Kidney glomerular epithelial cell (primary cell): Measurements from ENCODE around the gene WNK1.

Experiments
- DNase-seq: peaks from one replicate; lab custom pipeline; 2025; lab: John Stamatoyannopoulos, UW

WNK1 gene

DNA sequence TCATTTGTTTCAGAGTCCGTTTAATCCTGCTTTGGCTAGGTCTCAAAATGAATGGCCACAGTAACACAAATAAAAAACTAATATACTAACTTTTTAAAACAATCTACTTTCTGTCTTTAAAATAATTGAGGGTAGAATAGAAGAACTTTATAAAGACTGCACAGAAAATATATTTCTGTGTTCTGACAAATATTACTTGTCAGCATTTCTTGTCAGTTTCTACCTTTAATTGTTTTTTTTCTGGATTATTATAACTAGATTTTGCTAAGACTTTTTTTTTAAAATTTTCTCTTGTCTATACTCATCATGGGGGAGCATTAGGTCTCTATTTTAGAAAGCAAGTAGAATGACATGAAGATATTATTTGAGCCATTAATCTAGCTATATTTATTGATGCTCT is 110.9 kb downstream of the WNK1 start:
- no peak for DNase-seq

DNA sequence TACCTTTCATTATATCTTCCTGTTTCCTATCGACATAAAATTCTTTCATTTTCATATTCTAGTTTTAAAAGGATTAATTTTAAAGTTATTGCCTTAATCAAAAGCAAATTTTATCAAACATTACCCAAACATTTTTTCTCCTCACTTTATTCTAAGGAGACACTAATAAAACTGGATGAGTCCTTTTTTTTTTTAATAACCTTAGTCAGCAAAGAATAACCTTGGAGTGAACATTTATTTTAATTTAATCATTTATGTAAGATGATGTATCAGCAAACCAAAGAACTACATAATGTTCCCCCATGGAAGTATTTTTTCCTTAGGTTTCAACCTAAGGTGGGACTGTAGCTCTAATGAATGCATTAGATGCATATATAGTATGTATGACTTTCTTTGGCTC is 113.2 kb downstream of the WNK1 start:
- no peak for DNase-seq

DNA sequence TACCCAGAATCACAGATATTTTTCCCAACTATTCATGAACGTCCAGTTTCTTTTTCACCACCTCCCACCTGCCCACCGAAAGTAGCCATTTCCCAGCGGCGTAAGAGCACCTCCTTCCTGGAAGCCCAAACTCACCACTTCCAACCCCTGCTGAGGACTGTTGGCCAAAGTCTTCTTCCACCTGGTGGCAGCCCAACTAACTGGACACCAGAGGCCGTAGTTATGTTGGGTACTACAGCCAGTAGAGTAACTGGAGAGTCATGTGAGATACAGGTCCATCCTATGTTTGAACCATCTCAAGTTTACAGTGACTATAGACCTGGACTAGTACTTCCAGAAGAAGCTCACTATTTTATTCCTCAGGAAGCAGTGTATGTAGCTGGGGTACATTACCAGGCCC is 115.5 kb downstream of the WNK1 start:
- DNase-seq, result no peak

DNA sequence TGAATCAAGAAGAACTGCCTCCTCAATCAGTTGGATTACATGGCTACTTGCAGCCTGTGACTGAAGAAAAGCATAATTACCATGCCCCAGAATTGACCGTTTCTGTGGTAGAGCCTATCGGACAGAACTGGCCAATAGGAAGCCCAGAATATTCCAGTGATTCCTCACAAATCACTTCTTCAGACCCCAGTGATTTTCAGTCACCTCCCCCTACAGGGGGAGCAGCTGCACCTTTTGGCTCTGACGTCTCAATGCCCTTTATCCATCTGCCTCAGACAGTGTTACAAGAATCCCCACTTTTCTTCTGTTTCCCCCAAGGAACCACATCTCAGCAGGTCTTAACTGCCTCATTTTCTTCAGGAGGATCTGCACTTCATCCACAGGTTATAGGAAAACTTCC is 116.3 kb downstream of the WNK1 start:
- no peak for DNase-seq

DNA sequence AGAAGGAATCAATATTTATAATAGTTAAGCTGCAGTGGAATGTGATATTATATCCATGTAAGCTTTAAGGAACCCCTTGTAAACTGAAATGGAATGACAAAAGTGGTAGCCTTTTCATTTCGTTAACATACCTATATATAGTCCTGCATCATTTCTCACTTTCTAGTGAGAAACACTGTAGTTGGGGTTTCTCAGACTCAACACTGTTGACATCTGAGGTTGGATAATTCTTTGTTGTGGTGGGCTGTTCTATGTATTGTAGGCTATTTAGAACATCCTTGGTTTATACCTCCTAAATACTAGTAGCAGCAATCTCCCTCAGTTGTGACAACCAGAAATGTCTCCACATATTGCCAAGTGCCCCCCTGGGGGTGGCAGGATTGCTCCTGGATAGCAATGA is 118.0 kb downstream of the WNK1 start:
- no peak for DNase-seq

DNA sequence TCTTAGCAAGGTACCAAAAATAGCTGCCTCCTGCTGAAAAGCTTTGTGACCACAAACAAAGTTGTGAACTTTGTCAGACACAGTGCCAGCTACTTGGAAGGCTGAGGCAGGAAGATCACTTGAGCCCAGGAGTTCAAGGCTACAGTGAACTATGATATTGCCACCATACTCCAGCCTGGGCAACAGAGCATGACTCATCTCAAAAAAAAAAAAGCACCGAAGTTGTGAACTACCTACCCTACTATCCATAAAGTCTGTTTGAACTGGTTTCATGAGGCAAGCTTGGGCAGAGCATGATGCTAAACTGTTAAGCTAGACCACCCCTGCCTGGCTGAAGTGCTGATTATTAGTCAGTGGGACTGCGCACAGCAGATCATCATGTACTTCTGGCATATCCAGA is 121.6 kb downstream of the WNK1 start:
- no peak for DNase-seq

DNA sequence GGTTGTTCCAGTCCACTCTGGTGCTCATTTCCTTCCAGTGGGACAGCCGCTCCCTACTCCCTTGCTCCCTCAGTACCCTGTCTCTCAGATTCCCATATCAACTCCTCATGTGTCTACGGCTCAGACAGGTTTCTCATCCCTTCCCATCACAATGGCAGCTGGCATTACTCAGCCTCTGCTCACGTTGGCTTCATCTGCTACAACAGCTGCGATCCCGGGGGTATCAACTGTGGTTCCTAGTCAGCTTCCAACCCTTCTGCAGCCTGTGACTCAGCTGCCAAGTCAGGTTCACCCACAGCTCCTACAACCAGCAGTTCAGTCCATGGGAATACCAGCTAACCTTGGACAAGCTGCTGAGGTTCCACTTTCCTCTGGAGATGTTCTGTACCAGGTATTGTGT is 127.3 kb downstream of the WNK1 start:
- no peak for DNase-seq

DNA sequence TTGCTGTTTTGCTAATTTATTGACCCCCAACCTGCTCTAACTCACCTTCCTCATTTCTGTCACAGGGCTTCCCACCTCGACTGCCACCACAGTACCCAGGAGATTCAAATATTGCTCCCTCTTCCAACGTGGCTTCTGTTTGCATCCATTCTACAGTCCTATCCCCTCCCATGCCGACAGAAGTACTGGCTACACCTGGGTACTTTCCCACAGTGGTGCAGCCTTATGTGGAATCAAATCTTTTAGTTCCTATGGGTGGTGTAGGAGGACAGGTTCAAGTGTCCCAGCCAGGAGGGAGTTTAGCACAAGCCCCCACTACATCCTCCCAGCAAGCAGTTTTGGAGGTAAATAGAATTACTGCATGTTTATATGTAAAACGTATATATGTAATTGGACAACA is 128.3 kb downstream of the WNK1 start:
- no peak for DNase-seq

DNA sequence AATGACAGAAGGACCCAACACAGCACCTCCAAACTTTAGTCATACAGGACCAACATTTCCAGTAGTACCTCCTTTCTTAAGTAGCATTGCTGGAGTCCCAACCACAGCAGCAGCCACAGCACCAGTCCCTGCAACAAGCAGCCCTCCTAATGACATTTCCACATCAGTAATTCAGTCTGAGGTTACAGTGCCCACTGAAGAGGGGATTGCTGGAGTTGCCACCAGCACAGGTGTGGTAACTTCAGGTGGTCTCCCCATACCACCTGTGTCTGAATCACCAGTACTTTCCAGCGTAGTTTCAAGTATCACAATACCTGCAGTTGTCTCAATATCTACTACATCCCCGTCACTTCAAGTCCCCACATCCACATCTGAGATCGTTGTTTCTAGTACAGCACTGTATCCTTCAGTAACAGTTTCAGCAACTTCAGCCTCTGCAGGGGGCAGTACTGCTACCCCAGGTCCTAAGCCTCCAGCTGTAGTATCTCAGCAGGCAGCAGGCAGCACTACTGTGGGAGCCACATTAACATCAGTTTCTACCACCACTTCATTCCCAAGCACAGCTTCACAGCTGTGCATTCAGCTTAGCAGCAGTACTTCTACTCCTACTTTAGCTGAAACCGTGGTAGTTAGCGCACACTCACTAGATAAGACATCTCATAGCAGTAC is 132.5 kb downstream of the WNK1 start:
- DNase-seq, result no peak

DNA sequence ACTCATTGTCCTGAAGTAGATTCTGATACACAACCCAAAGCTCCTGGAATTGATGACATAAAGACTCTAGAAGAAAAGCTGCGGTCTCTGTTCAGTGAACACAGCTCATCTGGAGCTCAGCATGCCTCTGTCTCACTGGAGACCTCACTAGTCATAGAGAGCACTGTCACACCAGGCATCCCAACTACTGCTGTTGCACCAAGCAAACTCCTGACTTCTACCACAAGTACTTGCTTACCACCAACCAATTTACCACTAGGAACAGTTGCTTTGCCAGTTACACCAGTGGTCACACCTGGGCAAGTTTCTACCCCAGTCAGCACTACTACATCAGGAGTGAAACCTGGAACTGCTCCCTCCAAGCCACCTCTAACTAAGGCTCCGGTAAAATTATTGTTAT is 133.3 kb downstream of the WNK1 start:
- DNase-seq, result no peak

DNA sequence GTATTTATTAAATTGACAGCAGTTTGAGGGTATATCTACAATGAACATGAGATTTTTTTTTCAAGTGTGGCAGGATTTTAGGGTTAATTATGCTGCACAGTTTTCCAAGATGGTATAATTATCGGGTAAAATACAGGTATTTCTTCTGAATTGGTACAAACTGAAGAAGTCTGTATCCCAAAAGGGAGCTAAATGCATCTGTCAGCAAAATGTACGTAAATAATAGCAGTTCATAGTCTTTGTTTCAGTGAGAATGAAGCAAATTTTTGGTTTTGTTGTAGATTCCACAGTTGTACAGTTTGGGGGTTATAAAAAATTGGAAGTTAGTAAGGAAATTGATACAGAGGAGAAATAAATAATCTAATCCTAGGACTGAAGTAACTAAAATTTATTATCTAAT is 133.8 kb downstream of the WNK1 start:
- DNase-seq, result no peak

DNA sequence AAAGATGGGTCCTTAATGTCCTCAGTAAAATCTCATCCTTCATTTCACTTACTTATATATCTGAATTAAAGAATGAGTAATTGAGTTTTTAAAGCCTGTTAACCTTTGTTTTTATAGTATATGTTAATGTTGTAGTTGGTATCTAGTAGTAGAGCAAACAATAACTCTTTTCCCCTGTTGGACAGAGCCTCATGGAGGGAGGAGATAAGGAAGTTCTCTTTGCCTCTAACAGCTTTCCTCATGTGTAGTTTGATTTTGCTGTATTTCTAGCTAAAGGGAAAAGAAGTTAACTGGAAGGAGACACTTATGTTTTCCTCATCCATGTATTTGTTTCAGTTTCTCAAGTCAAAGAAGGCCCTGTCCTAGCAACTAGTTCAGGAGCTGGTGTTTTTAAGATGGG is 141.8 kb downstream of the WNK1 start:
- DNase-seq, result no peak

DNA sequence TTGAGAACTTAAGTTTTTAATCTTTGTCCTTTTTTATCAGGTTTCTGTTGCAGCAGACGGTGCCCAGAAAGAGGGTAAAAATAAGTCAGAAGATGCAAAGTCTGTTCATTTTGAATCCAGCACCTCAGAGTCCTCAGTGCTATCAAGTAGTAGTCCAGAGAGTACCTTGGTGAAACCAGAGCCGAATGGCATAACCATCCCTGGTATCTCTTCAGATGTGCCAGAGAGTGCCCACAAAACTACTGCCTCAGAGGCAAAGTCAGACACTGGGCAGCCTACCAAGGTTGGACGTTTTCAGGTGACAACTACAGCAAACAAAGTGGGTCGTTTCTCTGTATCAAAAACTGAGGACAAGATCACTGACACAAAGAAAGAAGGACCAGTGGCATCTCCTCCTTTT is 143.7 kb downstream of the WNK1 start:
- no peak for DNase-seq

DNA sequence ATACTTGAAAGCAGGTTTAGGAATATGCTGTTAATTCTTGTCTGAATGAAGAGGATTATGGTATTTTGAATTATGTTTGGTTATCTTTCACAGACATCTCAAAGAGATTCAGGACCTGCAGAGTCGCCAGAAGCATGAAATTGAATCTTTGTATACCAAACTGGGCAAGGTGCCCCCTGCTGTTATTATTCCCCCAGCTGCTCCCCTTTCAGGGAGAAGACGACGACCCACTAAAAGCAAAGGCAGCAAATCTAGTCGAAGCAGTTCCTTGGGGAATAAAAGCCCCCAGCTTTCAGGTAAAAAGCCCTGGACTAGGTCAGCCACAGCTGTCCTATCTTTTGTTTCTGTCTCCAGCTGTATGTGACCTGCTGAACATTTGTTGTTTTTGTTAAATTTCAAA is 145.0 kb downstream of the WNK1 start:
- DNase-seq, result no peak

DNA sequence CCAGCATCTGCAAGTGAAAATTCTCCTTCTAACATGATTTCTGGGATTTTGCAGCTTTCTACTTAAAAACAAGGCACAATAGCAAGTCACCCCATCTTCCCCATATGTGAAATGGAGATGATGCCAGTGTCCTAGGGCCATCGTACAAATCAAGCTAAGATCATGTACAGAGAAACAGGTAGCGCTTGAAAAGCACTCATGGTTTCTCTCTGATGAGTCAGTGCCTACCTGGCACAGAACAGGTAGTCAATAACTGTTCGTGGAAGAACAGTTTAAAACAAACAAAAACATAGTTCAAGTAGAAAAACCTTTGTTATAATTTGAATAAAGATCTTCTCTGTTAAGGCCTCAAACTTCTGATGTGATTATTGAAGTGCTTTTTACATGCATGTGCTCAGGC is 150.2 kb downstream of the WNK1 start:
- DNase-seq, result no peak

DNA sequence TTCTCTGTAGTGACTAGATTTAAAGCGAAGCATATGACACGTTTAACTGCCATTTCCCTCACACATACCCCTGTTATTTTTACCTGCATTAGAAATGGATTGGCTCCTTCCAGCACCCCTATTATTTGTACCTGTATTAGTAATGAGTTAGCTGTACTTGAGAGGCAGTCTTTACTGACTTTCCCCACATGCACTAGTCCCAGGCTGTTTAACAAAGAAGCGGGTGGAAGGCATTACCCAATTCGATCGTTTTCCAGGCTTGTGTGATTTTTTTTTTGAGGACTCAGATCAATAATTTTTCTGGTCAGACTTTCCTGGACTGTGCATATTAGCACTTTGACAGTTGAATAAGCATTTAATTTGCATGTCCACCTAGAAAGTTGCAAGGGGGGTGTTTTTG is 150.7 kb downstream of the WNK1 start:
- DNase-seq, result no peak

DNA sequence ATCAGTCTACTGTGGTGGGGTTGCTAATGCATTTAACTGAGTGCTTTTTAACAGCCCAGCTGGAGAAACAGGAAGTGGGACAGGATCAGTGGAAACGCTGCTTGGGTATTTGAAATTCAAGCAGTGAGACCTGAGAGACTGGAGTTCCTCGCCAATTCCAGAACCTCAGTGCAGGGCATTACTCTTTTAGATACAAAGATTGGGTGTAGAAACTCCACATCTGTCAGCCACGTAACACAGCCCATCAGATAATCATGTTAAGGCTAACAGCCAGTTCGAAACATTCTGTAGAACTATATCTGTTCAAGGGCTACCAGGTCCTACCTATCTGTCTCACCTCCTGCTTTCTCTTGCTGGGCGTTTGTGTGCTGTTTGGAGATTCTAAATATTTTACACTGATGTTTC is 151.6 kb downstream of the WNK1 start:
- no peak for DNase-seq

DNA sequence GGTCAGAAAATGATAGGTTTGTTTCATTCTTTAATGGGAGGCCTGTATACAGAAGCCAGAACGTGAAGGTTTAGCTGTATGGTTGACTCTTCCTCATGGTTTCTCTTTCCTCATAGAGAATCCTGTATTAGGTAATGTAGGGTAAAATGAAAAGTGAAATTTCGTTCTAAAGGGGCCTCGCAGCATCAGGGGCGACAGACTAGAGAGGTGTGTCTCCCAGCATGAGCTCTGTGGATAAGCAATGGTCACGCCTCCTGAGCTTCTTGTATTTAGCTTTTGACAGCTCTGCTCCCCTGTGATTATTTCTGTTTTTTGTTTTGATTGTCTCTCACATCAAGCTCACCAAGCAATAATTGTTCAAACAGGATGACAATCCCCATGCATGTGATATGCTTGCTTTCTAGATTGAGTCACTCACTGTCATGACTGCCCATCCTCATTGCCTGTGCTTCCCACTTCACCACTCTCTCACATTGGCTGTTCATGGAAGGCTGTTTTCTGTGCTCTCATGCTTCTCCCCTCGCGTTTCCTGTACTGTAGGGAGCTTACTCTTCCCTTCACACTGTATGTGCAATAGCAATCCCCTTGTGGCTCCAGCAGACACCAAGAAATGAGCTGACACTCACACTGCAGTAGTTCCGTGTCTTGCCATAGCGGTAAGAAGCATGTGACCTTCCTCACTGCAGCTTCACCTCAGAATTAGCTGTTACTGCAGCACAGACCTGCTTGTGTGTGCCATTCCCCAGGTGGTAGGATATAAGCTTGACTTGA is 153.1 kb downstream of the WNK1 start:
- DNase-seq, result no peak

DNA sequence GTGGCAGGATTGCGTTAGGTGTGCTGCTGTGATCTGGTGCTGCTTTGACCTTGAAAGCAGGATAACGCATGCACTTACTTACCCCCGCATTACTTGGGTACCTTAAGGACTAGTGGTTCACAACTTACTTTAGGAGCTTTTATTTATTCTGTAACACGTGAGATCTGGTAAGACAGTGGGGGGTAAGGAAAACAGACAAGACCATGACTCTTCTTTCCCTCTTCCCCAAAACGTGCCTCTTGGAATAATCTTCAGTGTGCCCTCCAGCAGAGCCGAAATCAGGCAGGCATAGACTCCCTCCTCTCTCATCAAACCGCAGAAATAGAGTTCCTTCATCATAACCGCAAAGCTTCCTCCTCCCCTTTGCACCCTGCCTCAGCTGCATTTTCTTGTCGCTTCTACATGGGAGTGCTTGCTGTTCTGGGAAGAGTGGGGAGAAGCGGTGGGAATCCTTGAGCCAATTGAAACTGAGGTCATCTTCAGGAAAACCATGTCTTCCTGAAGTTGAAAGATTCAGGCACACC is 153.7 kb downstream of the WNK1 start:
- no peak for DNase-seq

DNA sequence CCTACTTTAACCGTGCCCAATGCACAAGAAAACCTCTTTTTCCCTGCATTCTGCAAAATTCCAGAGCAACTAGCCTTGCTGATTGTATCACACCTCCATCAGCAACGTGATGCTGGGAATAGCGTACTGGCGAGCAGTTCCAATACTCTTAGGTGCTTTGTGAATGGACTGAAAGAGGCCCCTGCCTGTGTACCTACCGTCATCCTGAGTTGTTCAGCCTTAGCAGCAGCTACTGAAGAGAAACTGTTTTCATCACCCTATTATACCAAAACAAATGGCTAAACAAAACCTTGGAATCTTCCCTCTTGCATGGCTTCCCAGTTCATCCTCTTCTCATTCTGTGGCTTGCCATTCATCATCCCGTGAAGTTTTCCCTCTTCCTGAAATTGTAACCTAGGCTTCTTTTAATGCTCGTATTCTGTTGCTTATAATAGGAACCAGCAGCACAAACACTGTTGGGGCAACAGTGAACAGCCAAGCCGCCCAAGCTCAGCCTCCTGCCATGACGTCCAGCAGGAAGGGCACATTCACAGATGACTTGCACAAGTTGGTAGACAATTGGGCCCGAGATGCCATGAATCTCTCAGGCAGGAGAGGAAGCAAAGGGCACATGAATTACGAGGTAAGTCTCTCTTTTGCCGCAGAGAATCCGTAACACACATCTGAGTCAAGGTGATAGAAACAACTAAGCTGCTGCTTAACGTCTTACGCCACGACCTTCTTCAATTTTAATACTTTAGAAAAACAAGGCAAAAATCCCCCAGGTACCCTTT is 155.2 kb downstream of the WNK1 start:
- no peak for DNase-seq

DNA sequence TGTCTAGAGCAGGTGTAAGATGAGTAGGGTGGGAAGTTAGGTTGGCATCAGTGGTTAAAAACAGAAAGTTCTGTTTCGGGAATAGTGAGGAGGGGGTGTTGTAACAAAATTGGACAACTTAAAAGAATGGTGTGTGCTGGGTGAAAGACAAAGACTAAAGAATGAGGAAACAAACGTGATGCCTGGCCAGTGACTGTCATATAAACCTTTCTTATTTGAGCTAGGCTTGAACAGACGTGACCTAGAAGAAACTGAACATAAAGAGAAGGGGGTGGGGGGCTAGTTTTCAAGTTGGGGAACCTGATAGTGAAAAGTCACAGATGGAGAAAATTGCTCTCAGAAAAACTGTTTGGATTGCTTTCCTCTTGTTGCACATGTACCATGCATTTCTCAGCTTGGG is 157.5 kb downstream of the WNK1 start:
- no peak for DNase-seq

DNA sequence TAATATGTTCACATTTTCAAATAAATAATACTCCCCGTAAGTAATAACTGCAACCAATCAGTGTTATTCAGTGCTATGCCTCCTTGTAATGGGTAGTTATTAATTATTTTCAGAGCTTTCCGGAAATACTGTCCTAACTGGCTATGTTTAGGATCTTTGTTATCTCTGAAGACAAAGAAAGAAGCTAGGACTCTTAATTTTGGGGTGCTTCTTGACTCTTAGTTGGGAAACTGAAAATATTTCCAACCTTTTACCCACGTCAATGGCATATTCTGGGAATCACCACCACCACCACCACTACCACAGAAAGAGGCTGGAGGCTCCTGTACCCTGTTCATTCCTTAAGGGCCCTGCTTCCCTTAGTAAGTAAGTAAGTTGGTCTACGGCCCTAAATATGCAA is 158.0 kb downstream of the WNK1 start:
- DNase-seq, result no peak

DNA sequence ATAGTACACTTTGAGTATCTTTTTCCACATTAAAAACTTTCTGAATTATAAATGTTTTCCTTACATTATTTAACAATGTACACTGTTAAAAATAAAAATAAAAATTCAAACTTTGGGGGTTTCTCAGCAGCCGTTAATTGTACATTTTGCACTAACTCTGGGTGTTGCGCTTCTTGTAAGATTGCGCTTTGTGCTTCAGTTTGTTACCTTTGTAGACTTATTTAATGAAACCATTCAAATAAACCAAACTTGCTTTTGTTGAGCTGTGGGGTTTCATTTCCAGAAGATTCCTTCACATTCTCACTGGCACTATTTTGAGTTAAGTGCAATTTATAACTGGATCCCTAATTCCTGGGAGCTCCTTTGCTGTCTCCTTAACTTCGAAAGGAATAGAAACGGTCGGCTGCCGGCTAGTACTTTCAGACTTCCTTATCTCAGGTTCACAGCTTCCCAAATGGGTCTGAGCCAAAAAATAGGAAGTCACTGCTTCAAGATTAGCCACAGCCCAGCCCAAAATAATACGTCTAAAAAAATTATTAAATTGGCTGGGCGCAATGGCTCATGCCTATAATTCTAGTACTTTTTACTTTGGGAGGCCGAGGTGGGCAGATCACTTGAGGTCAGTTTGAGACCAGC is 158.9 kb downstream of the WNK1 start:
- DNase-seq, result no peak
